Activated CD4-positive, alpha-beta T cell treated with anti-CD3 and anti-CD28 coated beads, Interleukin-2, Interleukin-4, amounts not matched to agents 100 ng/mL and 50 ng/mL, durations not matched to agents 16 hours and 8 hours (primary cell): Measurements from ENCODE around the gene POLE4.

Source experiments
- DNase-seq: peaks from one replicate; pipeline ENCODE4 v3.0.0-alpha.2; 2020; ENCODE audit warnings: low spot score

Gene POLE4

GRCh38 chr2:74991977-74992376 is 33.5 kb downstream of the POLE4 start:
- no peak for DNase-seq

- no peak for DNase-seq
Observed at GRCh38 chr2:74999468-74999867, 41.0 kb downstream of the POLE4 start.

GRCh38 chr2:75002007-75002406 is 43.6 kb downstream of the POLE4 start:
- DNase-seq, result no peak

DNA sequence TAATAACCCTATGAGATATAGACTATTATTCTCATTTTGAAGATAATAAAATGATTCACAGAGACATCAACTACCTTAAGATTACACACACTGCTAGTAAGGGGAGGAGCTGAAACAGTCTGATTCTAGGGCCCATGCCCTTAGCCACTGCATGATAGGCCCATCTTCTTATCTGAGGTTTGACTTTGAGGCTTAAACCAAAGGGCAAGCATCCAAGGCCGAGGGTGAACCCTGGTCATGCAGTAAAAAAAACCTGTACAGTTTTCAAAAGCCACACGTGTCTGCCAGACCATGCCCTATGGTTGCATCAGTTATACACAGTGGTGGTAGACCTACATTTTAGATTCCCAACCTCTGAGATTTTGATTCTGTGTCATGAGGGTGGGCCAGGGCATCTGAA is 44.8 kb downstream of the POLE4 start:
- DNase-seq, result no peak

- DNase-seq, result no peak
Observed at GRCh38 chr2:75003773-75004172, 45.3 kb downstream of the POLE4 start.

GRCh38 chr2:75006041-75006440 is 47.6 kb downstream of the POLE4 start:
- no peak for DNase-seq

DNA sequence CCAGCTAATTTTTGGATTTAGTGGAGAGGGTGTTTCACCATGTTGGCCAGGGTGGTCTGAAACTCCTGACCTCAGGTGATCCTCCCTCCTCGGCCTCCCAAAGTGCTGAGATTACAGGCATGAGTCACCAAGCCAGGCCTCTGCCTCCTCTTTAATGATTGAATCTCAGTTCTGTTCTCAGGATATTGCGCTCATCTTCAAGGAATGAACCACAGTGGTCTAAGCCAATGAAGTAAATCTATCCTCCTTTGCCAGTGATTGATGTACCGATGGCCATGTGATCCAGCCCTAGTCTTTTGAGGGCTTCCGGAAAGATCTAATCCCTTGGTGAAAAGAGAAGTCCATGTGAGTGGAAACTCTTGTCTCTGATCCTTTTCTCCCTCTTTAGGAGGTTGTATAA is 48.6 kb downstream of the POLE4 start:
- no peak for DNase-seq

- DNase-seq, result no peak
Observed at GRCh38 chr2:75007819-75008218, 49.4 kb downstream of the POLE4 start.

- DNase-seq, result no peak
Observed at GRCh38 chr2:75010571-75010970, 52.1 kb downstream of the POLE4 start.

DNA sequence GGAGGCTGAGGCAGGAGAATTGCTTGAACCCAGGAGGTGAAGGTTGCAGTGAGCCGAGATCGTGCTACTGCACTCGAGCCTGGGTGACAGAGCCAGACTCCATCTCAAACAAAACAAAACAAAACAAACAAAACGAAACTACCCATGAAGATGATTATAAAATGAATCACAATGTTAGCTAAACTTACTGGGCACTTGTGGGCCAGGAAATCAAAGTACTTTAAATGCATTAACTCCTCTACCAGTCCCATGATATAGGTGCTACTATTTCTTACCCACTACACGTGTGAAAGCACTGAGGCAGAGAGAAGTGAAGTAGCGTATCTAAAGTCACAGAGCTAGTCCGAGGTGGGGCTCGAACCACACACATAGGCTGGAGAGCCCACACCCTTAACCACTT is 53.6 kb downstream of the POLE4 start:
- no peak for DNase-seq

- no peak for DNase-seq
Observed at GRCh38 chr2:75018162-75018561, 59.7 kb downstream of the POLE4 start.
